OCI-LY7 (cell line): ENCODE data around the gene GRK3. TPM values are rescaled to one million over a fixed set of nuclear protein-coding genes. Genes with fewer than 3 reads are reported as not detected.
"Not testable (repeated sequence)": the region's sequence is repeated elsewhere in the genome, so short reads cannot be mapped to it uniquely, and the experiment has no call there.

Experiments used
- BruUV-seq: library from RNA; stranded (reverse); fragments of 400-500 nt; replicated peaks from 2 replicates; lab custom pipeline; 2021; lab: Mats Ljungman, UMichigan
- CTCF ChIA-PET: fragments of 300-600 bp; sonication (Branson Sonifier 250); formaldehyde crosslinking; loops from one replicate; lab custom pipeline; 2022; ENCODE audit warnings: antibody characterized with exemption; ENCODE audit not compliant: unreplicated experiment; lab: Charles Lee
- POLR2A ChIA-PET: fragments of 300-600 bp; sonication (Branson Sonifier 250); formaldehyde crosslinking; loops from one replicate; lab custom pipeline; 2022; ENCODE audit warnings: antibody characterized with exemption; lab: Charles Lee
- DNase-seq: peaks from one replicate; pipeline ENCODE4 v3.0.0-alpha.2; 2015; ENCODE audit warnings: low spot score
- H2AFZ ChIP-seq: fragments of 200-600 bp; sonication (generic), shearing (Covaris generic); 2 replicates; pipeline ENCODE4 v1.6.1; 2014; ENCODE audit warnings: mild to moderate bottlenecking, antibody characterized with exemption, low read length, moderate library complexity
- H3K27ac ChIP-seq: fragments of 200-600 bp; sonication (generic); 2 replicates; pipeline ENCODE4 v1.5.1; 2014; ENCODE audit warnings: mixed run types, low read depth, mild to moderate bottlenecking, moderate library complexity, low read length, inconsistent platforms; ENCODE audit not compliant: poor library complexity, severe bottlenecking
- H3K36me3 ChIP-seq: fragments of 200-600 bp; sonication (generic); 2 replicates; pipeline ENCODE4 v1.6.1; 2014; ENCODE audit warnings: mild to moderate bottlenecking, antibody characterized with exemption, low read length, moderate library complexity, mixed read lengths; ENCODE audit not compliant: insufficient read depth
- H3K4me1 ChIP-seq: fragments of 200-600 bp; sonication (generic); 2 replicates; pipeline ENCODE4 v1.5.1; 2014; ENCODE audit warnings: mild to moderate bottlenecking, low read length; ENCODE audit not compliant: insufficient read depth, poor library complexity, severe bottlenecking
- H3K4me2 ChIP-seq: fragments of 200-600 bp; sonication (generic); 2 replicates; pipeline ENCODE4 v1.6.1; 2014; ENCODE audit warnings: mild to moderate bottlenecking, low read length
- H3K4me3 ChIP-seq: fragments of 200-600 bp; sonication (generic); 2 replicates; pipeline ENCODE4 v1.5.1; 2014; ENCODE audit warnings: mild to moderate bottlenecking, low read depth, low read length; ENCODE audit not compliant: poor library complexity, severe bottlenecking
- H3K79me2 ChIP-seq: fragments of 200-600 bp; sonication (generic); 2 replicates; pipeline ENCODE4 v1.6.1; 2016; ENCODE audit warnings: low read depth, mild to moderate bottlenecking, low read length, moderate library complexity, mixed read lengths; ENCODE audit not compliant: insufficient read depth
- H3K9me2 ChIP-seq: fragments of 200-600 bp; sonication (generic); 2 replicates; pipeline ENCODE4 v1.6.1; 2016; ENCODE audit warnings: mild to moderate bottlenecking, low read length, mixed read lengths; ENCODE audit not compliant: insufficient read depth
- H3K9me3 ChIP-seq: fragments of 200-600 bp; sonication (generic); 2 replicates; pipeline ENCODE4 v1.6.1; 2014; ENCODE audit warnings: mild to moderate bottlenecking, mixed run types, low read length, mixed read lengths
- H4K20me1 ChIP-seq: fragments of 200-600 bp; sonication (generic); 2 replicates; pipeline ENCODE4 v1.6.1; 2014; ENCODE audit warnings: mild to moderate bottlenecking, antibody characterized with exemption, low read length, moderate library complexity, mixed read lengths; ENCODE audit not compliant: insufficient read depth
- CTCF ChIP-seq: fragments of 200-600 bp; sonication (generic); conservative IDR thresholded peaks from 2 replicates; pipeline ENCODE4 v1.5.1; 2014; ENCODE audit warnings: mild to moderate bottlenecking, antibody characterized with exemption, low read length, moderate library complexity, mixed read lengths
- EZH2phosphoT487 ChIP-seq: fragments of 200-600 bp; sonication (generic); IDR thresholded peaks from 2 replicates; pipeline ENCODE4 v1.6.1; 2018; ENCODE audit warnings: low read depth, borderline replicate concordance, mild to moderate bottlenecking, mixed run types, antibody characterized with exemption, low read length, moderate library complexity, mixed read lengths
- intact Hi-C: fragments of 100-400 bp; cut with micrococcal nuclease; formaldehyde crosslinking; loops from one replicate; pipeline ENCODE4 v1.10.0; 2022; ENCODE audit not compliant: unreplicated experiment
- total RNA-seq, 2 experiments: library from RNA; depleted of rRNA in 1 of 2; stranded (reverse); fragments of >200 nt in 1 of 2; shearing (Covaris generic) in 1 of 2; gene quantifications; 2 replicates each; pipeline ENCODE4 v1.2.3, GENCODE V29; 2014 to 2022

GRK3 gene
- total RNA-seq, 2 experiments from 2014 or later, result 14.2 to 39.3 TPM

- DNase-seq, result peak; percentile 19
- H2AFZ ChIP-seq, result peak overlapping the region; percentile 89
- H3K4me3 ChIP-seq, result peak overlapping the region; percentile 77
These were observed 1.3 kb upstream of the GRK3 start for GRCh38 chr22:25562966-25563760.

GRCh38 chr22:25563761-25564319, 635 bp upstream of the GRK3 start:
- H3K9me2 ChIP-seq, result no peaks in the 10 kb centered on the region
- peaks cover 53% of the 10 kb centered on the region for H3K4me1 ChIP-seq
- no peaks in the 10 kb centered on the region for H3K36me3 ChIP-seq
- peak; percentile 45 for DNase-seq
- peak overlapping the region; percentile 59 for H3K27ac ChIP-seq
- H4K20me1 ChIP-seq, result no peaks in the 10 kb centered on the region
- peak overlapping the region; percentile 99 for H3K4me2 ChIP-seq
- H2AFZ ChIP-seq, result peak overlapping the region; percentile 89
- BruUV-seq, result TSS peak; percentile 84
- POLR2A ChIA-PET, result interaction anchor here (0.6 to 1.3 kb wide), 5 partner anchors 16 to 1097 kb away, joined by 3 to 5 read pairs (median 4); no protein-coding TSS in a partner anchor
- peak overlapping the region; percentile 77 for H3K4me3 ChIP-seq
- CTCF ChIA-PET, result no interaction called here
- intact Hi-C loops, result no loop called here
- H3K9me3 ChIP-seq, result no peaks in the 10 kb centered on the region
- peaks cover 37% of the 10 kb centered on the region for H3K79me2 ChIP-seq
- TF ChIP-seq CTCF, result no peak
- no peak for TF ChIP-seq EZH2phosphoT487

More at GRCh38 chr22:25562966-25563760, 1.3 kb upstream of the GRK3 start:
- POLR2A ChIA-PET, result interaction anchor here (0.7 to 1.1 kb wide), 3 partner anchors 15 to 1098 kb away, joined by 3 to 5 read pairs (median 4); no protein-coding TSS in a partner anchor
- Histone ChIP-seq H3K4me2 (peak overlapping the region; percentile 99), H3K79me2 (peaks cover 31% of the 10 kb centered on the region), H3K4me1 (peaks cover 48% of the 10 kb centered on the region), H3K27ac (peak overlapping the region; percentile 59)
- H4K20me1 ChIP-seq, BruUV-seq, H3K9me3 ChIP-seq, intact Hi-C loops, CTCF ChIA-PET, H3K36me3 ChIP-seq, H3K9me2 ChIP-seq: not testable (repeated sequence)

GRCh38 chr22:25564979-25565677, 653 bp downstream of the GRK3 start:
- DNase-seq, result peak; percentile 39
- H3K79me2 ChIP-seq, result peaks cover 50% of the 10 kb centered on the region
- H2AFZ ChIP-seq, result peak overlapping the region; percentile 29
- peaks cover 53% of the 10 kb centered on the region for H3K4me1 ChIP-seq
- H4K20me1 ChIP-seq, result no peaks in the 10 kb centered on the region
- ChIA-PET CTCF (interaction anchor here (0.6 kb wide), 1 partner anchor 11 kb away, joined by 3 read pairs; no protein-coding TSS in a partner anchor), POLR2A (interaction anchor here (1.2 to 1.3 kb wide), 2 partner anchors 10 to 143 kb away, joined by 3 to 4 read pairs; no protein-coding TSS in a partner anchor)
- intact Hi-C loops, result loop anchor here (5.0 kb wide), 3 partner anchors 62 to 207 kb away; no protein-coding TSS in a partner anchor
- H3K9me2 ChIP-seq, result no peaks in the 10 kb centered on the region
- no TSS peak for BruUV-seq
- H3K4me3 ChIP-seq, result peak overlapping the region; percentile 96
- H3K4me2 ChIP-seq, result peak overlapping the region; percentile 93
- peak overlapping the region; percentile 81 for H3K27ac ChIP-seq
- H3K36me3 ChIP-seq, result no peaks in the 10 kb centered on the region
- H3K9me3 ChIP-seq, result no peaks in the 10 kb centered on the region
- TF ChIP-seq CTCF (no peak), EZH2phosphoT487 (no peak)
